ENCODE measurements around the gene ZNF70.
A peak's percentile ranks its signal among the peaks of the same experiment; 100 is the strongest.

Gene ZNF70

GRCh38 chr22:23716811-23717801 lies 33.8 kb downstream of the ZNF70 start:
- DNase-seq (ENCODE audit: low spot score): peak; percentile 96

- no peak for DNase-seq (ENCODE audit: low spot score)
Measured at GRCh38 chr22:23715806-23716375, 35.0 kb downstream of the ZNF70 start.

- no peak for DNase-seq (ENCODE audit: low spot score)
Measured at GRCh38 chr22:23714596-23715578, 36.0 kb downstream of the ZNF70 start.

- DNase-seq (ENCODE audit: low spot score): no peak
Measured at GRCh38 chr22:23713696-23714595, 37.0 kb downstream of the ZNF70 start.

- no peak for DNase-seq (ENCODE audit: low spot score)
Measured at GRCh38 chr22:23712256-23712655, 38.7 kb downstream of the ZNF70 start.

GRCh38 chr22:23709107-23709506 lies 41.8 kb downstream of the ZNF70 start:
- no peak for DNase-seq (ENCODE audit: low spot score)

GRCh38 chr22:23708270-23708669 lies 42.6 kb downstream of the ZNF70 start:
- DNase-seq (ENCODE audit: low spot score): no peak

GRCh38 chr22:23705358-23705757 lies 45.6 kb downstream of the ZNF70 start:
- DNase-seq (ENCODE audit: low spot score): no peak

GRCh38 chr22:23704829-23705228 lies 46.1 kb downstream of the ZNF70 start:
- no peak for DNase-seq (ENCODE audit: low spot score)

GRCh38 chr22:23704062-23704461 lies 46.9 kb downstream of the ZNF70 start:
- DNase-seq (ENCODE audit: low spot score): no peak

GRCh38 chr22:23700706-23701105 lies 50.2 kb downstream of the ZNF70 start:
- no peak for DNase-seq (ENCODE audit: low spot score)

GRCh38 chr22:23698673-23699235 lies 52.2 kb downstream of the ZNF70 start:
- no peak for DNase-seq (ENCODE audit: low spot score)

GRCh38 chr22:23698094-23698493 lies 52.8 kb downstream of the ZNF70 start:
- no peak for DNase-seq (ENCODE audit: low spot score)

- DNase-seq (ENCODE audit: low spot score): no peak
Measured at GRCh38 chr22:23697031-23697970, 53.6 kb downstream of the ZNF70 start.

- no peak for DNase-seq (ENCODE audit: low spot score)
Measured at GRCh38 chr22:23696326-23696851, 54.5 kb downstream of the ZNF70 start.

GRCh38 chr22:23695571-23696325 lies 55.2 kb downstream of the ZNF70 start:
- DNase-seq (ENCODE audit: low spot score): no peak

- DNase-seq (ENCODE audit: low spot score): no peak
Measured at GRCh38 chr22:23695141-23695540, 55.8 kb downstream of the ZNF70 start.

GRCh38 chr22:23693979-23694680 lies 56.8 kb downstream of the ZNF70 start:
- no peak for DNase-seq (ENCODE audit: low spot score)

Data from D341Med (cell line).